Muscle of arm (tissue), 12 donors: ENCODE results near the gene ACOXL. TPM values are rescaled to one million over a fixed set of nuclear protein-coding genes. Genes with fewer than 3 reads are reported as not detected.

ENCODE experiments used
- DNase-seq: peaks from one replicate; pipeline ENCODE4 v3.0.0-alpha.2; 2013
- polyA plus RNA-seq, 12 donors: library from polyadenylated mRNA; unstranded; fragments of 120-200 nt; gene quantifications; one replicate each; pipeline ENCODE4 v1.2.1, GENCODE V29; 2013; ENCODE audit not compliant: insufficient read length in 12 of 12

The ACOXL gene
- polyA plus RNA-seq, 12 donors = 0.12 to 0.71 (median 0.27) TPM; not detected in 4

DNA sequence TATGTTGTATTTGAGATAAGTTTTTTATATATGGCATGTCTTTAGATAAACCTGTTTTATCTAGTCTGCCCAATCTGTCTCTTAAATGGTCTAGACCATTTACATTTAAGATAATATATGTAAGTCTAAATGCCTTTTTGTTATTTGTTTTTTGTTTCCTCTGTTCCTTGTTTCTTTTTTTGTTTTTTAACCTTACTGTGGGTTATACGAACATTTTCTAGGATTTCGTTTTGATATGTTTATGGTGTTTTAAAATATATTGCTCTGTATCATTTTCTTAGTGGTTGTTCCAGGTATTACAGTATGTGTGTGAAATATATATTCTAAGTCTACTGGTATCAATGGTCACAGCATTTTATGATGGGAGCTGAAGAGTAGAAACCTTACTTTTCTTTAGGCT lies 401.7 kb downstream of the ACOXL start:
- no peak for DNase-seq

DNA sequence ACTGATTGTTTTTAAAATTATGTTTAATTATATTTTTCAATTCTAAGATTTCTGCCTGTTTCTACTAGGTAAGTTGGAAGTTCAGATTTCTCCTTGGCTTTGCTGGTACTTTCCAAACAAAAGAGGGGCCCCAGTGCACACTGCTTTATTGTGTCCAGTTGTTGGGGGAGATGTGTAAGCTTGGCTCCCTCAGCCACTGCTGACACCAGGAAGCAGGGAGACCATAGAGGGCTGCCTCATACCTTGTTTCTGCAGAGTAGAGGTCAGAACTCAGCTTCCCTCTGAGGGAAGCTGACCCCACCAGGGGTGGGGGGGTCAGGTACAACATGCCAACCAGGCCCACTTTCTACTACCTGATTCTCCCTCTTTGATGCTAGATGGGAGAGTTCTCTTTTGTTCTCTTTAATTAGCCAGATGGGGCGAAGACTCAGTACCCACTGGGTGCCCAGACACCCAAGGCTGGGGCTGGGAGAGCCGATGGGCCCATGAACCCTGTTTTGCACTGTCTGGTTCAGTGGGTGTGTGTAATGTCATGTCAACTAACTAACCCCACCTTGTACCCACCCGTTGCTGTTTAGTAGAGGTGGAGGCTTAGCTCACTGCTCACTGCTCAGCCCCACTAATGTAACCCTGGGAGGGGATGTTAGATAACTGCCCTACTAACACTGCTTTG lies 403.0 kb downstream of the ACOXL start:
- no peak for DNase-seq

DNA sequence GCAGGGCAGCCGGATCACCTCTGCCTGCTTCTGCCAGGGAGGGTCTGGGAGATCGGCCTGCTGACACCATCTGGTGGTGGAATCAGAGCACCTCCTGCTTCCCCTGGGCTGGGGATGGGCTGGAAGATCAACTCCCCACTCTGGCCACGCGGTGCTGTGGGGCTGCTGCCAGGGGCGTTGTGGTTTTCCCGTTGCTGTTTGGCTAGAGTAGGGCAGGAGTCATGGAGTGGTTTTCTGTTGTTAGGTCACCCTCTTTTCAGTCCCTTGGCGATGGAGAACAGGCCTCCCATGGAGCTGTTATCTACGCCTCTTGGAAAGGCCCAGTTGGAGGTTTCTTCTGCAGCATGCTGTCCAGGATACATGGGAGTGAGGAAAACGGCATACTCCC lies 403.5 kb downstream of the ACOXL start:
- no peak for DNase-seq

DNA sequence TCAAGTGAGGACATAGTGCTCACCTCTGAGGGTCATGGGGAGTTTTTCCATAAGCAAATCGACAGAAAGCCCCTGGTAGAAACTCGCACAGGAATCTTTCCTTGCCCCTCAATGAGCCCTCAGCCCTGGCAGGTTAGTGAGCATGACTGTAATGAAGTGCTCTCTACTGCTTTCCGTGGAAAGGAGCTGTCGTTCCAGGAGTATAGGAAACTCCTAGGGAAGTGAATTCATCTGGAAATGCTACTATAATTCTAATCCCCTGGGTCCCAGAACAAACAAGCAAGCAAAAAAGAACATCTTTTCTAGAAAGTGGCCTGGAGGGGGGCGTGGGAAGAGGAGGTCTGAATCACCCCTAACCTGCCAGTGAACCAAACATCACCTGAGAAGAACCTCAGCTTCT lies 406.5 kb downstream of the ACOXL start:
- DNase-seq = no peak

- DNase-seq = no peak
Measured at GRCh38 chr2:111139637-111140317, 407.4 kb downstream of the ACOXL start.

DNA sequence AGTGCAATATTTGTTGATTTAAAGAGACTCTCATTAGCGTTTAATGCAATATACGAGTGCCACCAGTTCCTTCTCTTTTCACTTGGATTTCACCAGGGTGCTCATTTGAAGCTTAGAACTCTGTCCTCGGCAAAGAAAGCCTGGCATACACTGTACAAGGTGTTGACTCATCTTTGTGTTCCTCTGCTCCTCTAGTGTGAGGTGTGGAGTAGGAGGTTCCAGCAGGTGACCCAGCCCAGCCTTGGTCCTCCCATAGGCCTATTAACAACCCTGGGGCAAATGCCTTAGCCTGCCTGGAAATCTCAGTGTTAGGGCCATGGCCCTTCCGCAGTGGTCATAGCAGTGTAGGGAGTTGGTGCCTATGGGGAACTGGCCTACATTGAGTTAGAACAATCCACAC lies 408.4 kb downstream of the ACOXL start:
- no peak for DNase-seq

GRCh38 chr2:111142101-111142500 lies 409.7 kb downstream of the ACOXL start:
- no peak for DNase-seq

- no peak for DNase-seq
Measured at GRCh38 chr2:111143107-111143842, 410.9 kb downstream of the ACOXL start.

DNA sequence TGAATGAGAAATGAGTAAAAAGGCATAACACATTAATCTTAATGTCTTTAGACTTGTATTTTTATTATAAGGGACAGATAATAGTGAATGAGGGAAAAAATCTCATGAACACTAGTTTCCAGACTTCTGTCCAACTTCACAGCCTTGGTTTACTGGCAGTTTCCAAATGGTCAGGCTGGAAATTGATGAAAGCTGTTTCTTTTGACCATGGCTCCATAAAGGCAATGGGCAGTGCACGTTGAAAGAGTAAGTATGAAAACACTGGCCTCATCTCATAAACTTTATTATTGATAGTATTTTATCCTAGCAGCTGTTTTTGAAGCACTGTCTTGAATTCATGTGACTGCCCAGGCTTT lies 411.4 kb downstream of the ACOXL start:
- DNase-seq = peak; percentile 35

DNA sequence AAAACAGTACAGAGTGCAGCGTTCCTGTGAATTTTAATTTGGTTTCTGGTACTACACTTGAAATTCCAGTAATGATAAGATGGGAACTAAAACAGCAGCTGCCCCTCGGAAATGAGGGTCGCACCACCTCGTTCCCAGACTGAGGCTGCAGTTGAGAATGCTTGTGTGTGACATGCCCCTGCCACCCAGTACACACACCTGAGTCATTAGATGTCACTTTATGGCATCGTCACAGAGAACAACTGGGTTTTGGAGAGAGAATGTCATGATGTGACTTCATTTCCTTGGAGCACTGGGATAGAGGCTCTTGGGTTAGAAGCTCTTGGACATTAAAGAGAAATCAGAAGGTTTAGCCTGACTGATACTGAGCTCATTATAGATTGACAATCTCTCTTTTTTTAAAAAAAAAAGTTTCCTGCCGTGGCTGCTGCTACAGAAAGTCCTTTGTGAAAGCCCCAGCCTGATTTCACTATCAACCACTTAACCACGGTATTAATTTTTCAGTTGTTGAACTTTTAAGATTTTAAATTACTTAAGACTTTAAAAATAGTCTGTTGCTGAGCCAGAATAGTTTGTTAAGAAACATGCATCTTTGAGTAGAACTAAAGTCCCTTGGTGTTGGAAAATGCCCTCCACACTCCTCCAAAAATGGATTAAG lies 412.9 kb downstream of the ACOXL start:
- no peak for DNase-seq

GRCh38 chr2:111145951-111146350 lies 413.6 kb downstream of the ACOXL start:
- DNase-seq = no peak

- no peak for DNase-seq
Measured at GRCh38 chr2:111148225-111148873, 416.0 kb downstream of the ACOXL start.

DNA sequence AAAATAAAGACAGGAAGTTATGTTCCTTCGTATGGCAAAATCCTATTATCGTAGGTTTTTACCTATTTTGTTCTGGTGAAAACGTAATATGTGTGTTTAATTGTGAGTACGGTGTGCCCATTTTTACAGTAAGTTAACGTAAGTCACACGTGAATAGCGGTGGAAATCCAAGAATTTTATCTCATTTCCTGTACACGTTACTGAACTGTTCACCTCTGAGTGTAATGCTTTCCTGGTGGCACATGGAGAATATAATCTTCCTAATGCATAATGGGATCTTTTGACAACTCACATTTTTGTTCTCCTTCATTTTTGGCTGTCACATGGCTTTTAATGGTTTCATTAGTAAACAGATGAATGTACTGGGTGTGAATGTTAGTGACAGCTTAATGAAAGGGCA lies 416.6 kb downstream of the ACOXL start:
- no peak for DNase-seq

- no peak for DNase-seq
Measured at GRCh38 chr2:111149882-111150455, 417.6 kb downstream of the ACOXL start.

DNA sequence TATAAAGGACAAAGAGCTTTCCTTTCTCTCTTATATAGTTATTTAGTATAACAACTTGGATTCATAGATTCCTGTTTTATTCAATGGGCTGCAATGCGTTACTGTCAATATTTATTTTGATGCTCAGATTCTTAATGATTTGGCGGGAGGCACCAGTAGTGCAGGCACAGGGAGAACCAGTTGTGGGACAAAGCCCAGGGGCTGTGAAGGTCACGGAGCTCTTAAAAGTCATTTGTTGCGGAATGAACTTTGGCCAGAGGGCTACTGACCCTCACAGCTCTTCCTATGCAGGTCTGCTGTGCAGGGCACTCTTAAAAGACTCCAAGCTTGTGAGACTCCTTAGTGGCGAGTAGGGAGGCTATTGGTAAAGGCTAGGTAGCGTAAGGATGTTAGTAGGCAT lies 422.4 kb downstream of the ACOXL start:
- DNase-seq = no peak

GRCh38 chr2:111155610-111156009 lies 423.2 kb downstream of the ACOXL start:
- no peak for DNase-seq

GRCh38 chr2:111156529-111156928 lies 424.2 kb downstream of the ACOXL start:
- DNase-seq = no peak

GRCh38 chr2:111157071-111157661 lies 424.8 kb downstream of the ACOXL start:
- no peak for DNase-seq

- DNase-seq = no peak
Measured at GRCh38 chr2:111157798-111158197, 425.4 kb downstream of the ACOXL start.

DNA sequence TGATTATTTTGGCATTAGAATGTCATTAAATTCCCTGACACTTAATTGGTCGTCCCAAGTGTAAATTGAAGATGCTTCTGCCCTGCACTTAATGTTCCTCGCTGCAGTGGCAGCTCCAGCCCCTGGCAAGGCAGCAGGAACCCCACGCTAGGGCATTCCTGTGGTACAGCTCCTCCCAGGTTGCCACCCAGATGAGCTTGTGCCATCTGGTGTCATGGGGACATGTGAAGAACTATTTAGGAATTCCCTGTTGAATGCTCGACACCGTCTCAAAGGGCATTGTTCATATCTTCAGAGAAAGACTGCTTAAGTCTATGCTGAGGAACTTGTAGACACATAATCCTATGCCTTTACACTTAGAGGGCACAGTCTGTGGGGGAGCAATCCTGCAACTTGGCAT lies 427.3 kb downstream of the ACOXL start:
- DNase-seq = no peak

- no peak for DNase-seq
Measured at GRCh38 chr2:111160758-111161157, 428.4 kb downstream of the ACOXL start.
